ENCODE data around the gene AGBL5.
"Not testable (repeated sequence)": the region's sequence is repeated elsewhere in the genome, so short reads cannot be mapped to it uniquely, and the experiment has no call there.

AGBL5 gene

GRCh38 chr2:27069436-27069835 lies 18.0 kb downstream of the AGBL5 start:
- Histone ChIP-seq H3K4me1 (ENCODE audit: control insufficient read depth, insufficient read depth, low read length) (peaks cover 37% of the 10 kb centered on the region), H3K4me3 (ENCODE audit: low read length) (no peak overlapping the region), H3K36me3 (ENCODE audit: control insufficient read depth, insufficient read depth, low read length) (peaks cover 22% of the 10 kb centered on the region), H3K27me3 (ENCODE audit: control insufficient read depth, insufficient read depth, low read length) (no peaks in the 10 kb centered on the region), H3K27ac (ENCODE audit: low read depth, low read length) (no peak overlapping the region), H3K9ac (ENCODE audit: low read length) (no peak overlapping the region)

- Histone ChIP-seq H3K27ac (ENCODE audit: low read depth, low read length) (peak overlapping the region; percentile 95), H3K27me3 (ENCODE audit: control insufficient read depth, insufficient read depth, low read length) (no peaks in the 10 kb centered on the region), H3K9ac (ENCODE audit: low read length) (peak overlapping the region; percentile 91), H3K36me3 (ENCODE audit: control insufficient read depth, insufficient read depth, low read length) (peaks cover 22% of the 10 kb centered on the region), H3K4me1 (ENCODE audit: control insufficient read depth, insufficient read depth, low read length) (peaks cover 43% of the 10 kb centered on the region), H3K4me3 (ENCODE audit: low read length) (peak overlapping the region; percentile 89)
These were observed 18.6 kb downstream of the AGBL5 start for GRCh38 chr2:27069961-27070618.

- Histone ChIP-seq H3K27ac (ENCODE audit: low read depth, low read length) (peak overlapping the region; percentile 95), H3K9ac (ENCODE audit: low read length) (peak overlapping the region; percentile 91), H3K4me1 (ENCODE audit: control insufficient read depth, insufficient read depth, low read length) (peaks cover 48% of the 10 kb centered on the region), H3K4me3 (ENCODE audit: low read length) (peak overlapping the region; percentile 89), H3K36me3 (ENCODE audit: control insufficient read depth, insufficient read depth, low read length) (peaks cover 19% of the 10 kb centered on the region), H3K27me3 (ENCODE audit: control insufficient read depth, insufficient read depth, low read length) (no peaks in the 10 kb centered on the region)
These were observed 19.3 kb downstream of the AGBL5 start for GRCh38 chr2:27070653-27071276.

- H3K4me1 ChIP-seq (ENCODE audit: control insufficient read depth, insufficient read depth, low read length) = peaks cover 51% of the 10 kb centered on the region
These were observed 20.0 kb downstream of the AGBL5 start, which contains the start of gene OST4 for GRCh38 chr2:27071277-27071989. Gene OST4, minus strand, starts transcription at chr2:27071654.

GRCh38 chr2:27071990-27072830 lies 20.7 kb downstream of the AGBL5 start:
- Histone ChIP-seq H3K27ac (ENCODE audit: low read depth, low read length) (peak overlapping the region; percentile 99), H3K9ac (ENCODE audit: low read length) (peak overlapping the region; percentile 81), H3K36me3 (ENCODE audit: control insufficient read depth, insufficient read depth, low read length) (peaks cover 14% of the 10 kb centered on the region), H3K27me3 (ENCODE audit: control insufficient read depth, insufficient read depth, low read length) (no peaks in the 10 kb centered on the region), H3K4me3 (ENCODE audit: low read length) (peak overlapping the region; percentile 70), H3K4me1 (ENCODE audit: control insufficient read depth, insufficient read depth, low read length) (peaks cover 55% of the 10 kb centered on the region)

More at GRCh38 chr2:27071277-27071989, 20.0 kb downstream of the AGBL5 start, which contains the start of gene OST4:
- Histone ChIP-seq H3K4me3 (ENCODE audit: low read length) (peak within 1 kb of the TSS; percentile 89), H3K9ac (ENCODE audit: low read length) (peak within 1 kb of the TSS; percentile 91), H3K27ac (ENCODE audit: low read depth, low read length) (peak within 1 kb of the TSS; percentile 99), H3K27me3 (ENCODE audit: control insufficient read depth, insufficient read depth, low read length) (no peaks in the 10 kb centered on the region), H3K36me3 (ENCODE audit: control insufficient read depth, insufficient read depth, low read length) (peaks cover 15% of the 10 kb centered on the region)

GRCh38 chr2:27072920-27073319 lies 21.5 kb downstream of the AGBL5 start:
- Histone ChIP-seq H3K27me3 (ENCODE audit: control insufficient read depth, insufficient read depth, low read length) (no peaks in the 10 kb centered on the region), H3K4me1 (ENCODE audit: control insufficient read depth, insufficient read depth, low read length) (peaks cover 60% of the 10 kb centered on the region), H3K4me3 (ENCODE audit: low read length) (peak overlapping the region; percentile 70), H3K9ac (ENCODE audit: low read length) (no peak overlapping the region), H3K36me3 (ENCODE audit: control insufficient read depth, insufficient read depth, low read length) (peaks cover 14% of the 10 kb centered on the region), H3K27ac (ENCODE audit: low read depth, low read length) (peak overlapping the region; percentile 99)

- peaks cover 58% of the 10 kb centered on the region for H3K4me1 ChIP-seq (ENCODE audit: control insufficient read depth, insufficient read depth, low read length)
- H3K27me3 ChIP-seq (ENCODE audit: control insufficient read depth, insufficient read depth, low read length) = no peaks in the 10 kb centered on the region
- peak overlapping the region; percentile 99 for H3K27ac ChIP-seq (ENCODE audit: low read depth, low read length)
- no peak overlapping the region for H3K4me3 ChIP-seq (ENCODE audit: low read length)
- no peak overlapping the region for H3K9ac ChIP-seq (ENCODE audit: low read length)
- H3K36me3 ChIP-seq (ENCODE audit: control insufficient read depth, insufficient read depth, low read length) = peaks cover 7% of the 10 kb centered on the region
These were observed 22.3 kb downstream of the AGBL5 start for GRCh38 chr2:27073782-27074181.

GRCh38 chr2:27074738-27075565 lies 23.5 kb downstream of the AGBL5 start:
- no peak overlapping the region for H3K9ac ChIP-seq (ENCODE audit: low read length)
- no peak overlapping the region for H3K4me3 ChIP-seq (ENCODE audit: low read length)
- no peaks in the 10 kb centered on the region for H3K27me3 ChIP-seq (ENCODE audit: control insufficient read depth, insufficient read depth, low read length)
- H3K27ac ChIP-seq (ENCODE audit: low read depth, low read length) = peak overlapping the region; percentile 99
- no peaks in the 10 kb centered on the region for H3K36me3 ChIP-seq (ENCODE audit: control insufficient read depth, insufficient read depth, low read length)
- H3K4me1 ChIP-seq (ENCODE audit: control insufficient read depth, insufficient read depth, low read length) = peaks cover 51% of the 10 kb centered on the region

GRCh38 chr2:27075566-27075871 lies 24.1 kb downstream of the AGBL5 start:
- not testable (repeated sequence) for H3K9ac ChIP-seq (ENCODE audit: low read length); H3K4me3 ChIP-seq (ENCODE audit: low read length); H3K27me3 ChIP-seq (ENCODE audit: control insufficient read depth, insufficient read depth, low read length); H3K36me3 ChIP-seq (ENCODE audit: control insufficient read depth, insufficient read depth, low read length)
- peaks cover 48% of the 10 kb centered on the region for H3K4me1 ChIP-seq (ENCODE audit: control insufficient read depth, insufficient read depth, low read length)
- peak overlapping the region; percentile 99 for H3K27ac ChIP-seq (ENCODE audit: low read depth, low read length)

GRCh38 chr2:27076323-27076722 lies 24.9 kb downstream of the AGBL5 start:
- H3K4me1 ChIP-seq (ENCODE audit: control insufficient read depth, insufficient read depth, low read length) = peaks cover 47% of the 10 kb centered on the region

GRCh38 chr2:27077231-27077630 lies 25.8 kb downstream of the AGBL5 start:
- peak overlapping the region; percentile 84 for H3K27ac ChIP-seq (ENCODE audit: low read depth, low read length)
- no peaks in the 10 kb centered on the region for H3K27me3 ChIP-seq (ENCODE audit: control insufficient read depth, insufficient read depth, low read length)
- no peak overlapping the region for H3K9ac ChIP-seq (ENCODE audit: low read length)
- H3K4me3 ChIP-seq (ENCODE audit: low read length) = no peak overlapping the region
- H3K4me1 ChIP-seq (ENCODE audit: control insufficient read depth, insufficient read depth, low read length) = peaks cover 55% of the 10 kb centered on the region
- H3K36me3 ChIP-seq (ENCODE audit: control insufficient read depth, insufficient read depth, low read length) = peaks cover 2% of the 10 kb centered on the region

More at GRCh38 chr2:27076323-27076722, 24.9 kb downstream of the AGBL5 start:
- no peaks in the 10 kb centered on the region for H3K27me3 ChIP-seq (ENCODE audit: control insufficient read depth, insufficient read depth, low read length)
- peaks cover 2% of the 10 kb centered on the region for H3K36me3 ChIP-seq (ENCODE audit: control insufficient read depth, insufficient read depth, low read length)
- H3K4me3 ChIP-seq (ENCODE audit: low read length) = no peak overlapping the region
- H3K9ac ChIP-seq (ENCODE audit: low read length) = no peak overlapping the region
- H3K27ac ChIP-seq (ENCODE audit: low read depth, low read length) = peak overlapping the region; percentile 99

Data from rectal smooth muscle tissue (tissue), 1 donor.